ENCODE measurements around the gene ZNF675. TPM values are rescaled to one million over a fixed set of nuclear protein-coding genes. Genes with fewer than 3 reads are reported as not detected.
"Not testable (repeated sequence)": the region's sequence is repeated elsewhere in the genome, so short reads cannot be mapped to it uniquely, and the experiment has no call there.

The ZNF675 gene
- total RNA-seq: 10 to 100 TPM; 29.6 to 30.5 TPM

- Mint-ChIP-seq H3K27ac (peak within 1 kb of the TSS; percentile 99), H3K4me3 (peak within 1 kb of the TSS; percentile 98), H3K27me3 (no peaks in the 10 kb centered on the region), H3K9me3 (peaks cover 11% of the 10 kb centered on the region), H3K36me3 (peaks cover 35% of the 10 kb centered on the region), H3K4me1 (peaks cover 13% of the 10 kb centered on the region)
- ATAC-seq (ENCODE audit: low read depth) (peak; percentile 93), DNase-seq (peak; percentile 83)
- POLR2A ChIA-PET: interaction anchor here (0.8 to 1.8 kb wide), 13 partner anchors 12 to 1635 kb away, joined by 3 to 29 read pairs (median 5); partner anchors contain the start of genes ZNF254, ZNF257, ZNF681 and ZNF724
Measured at GRCh38 chr19:23686621-23687423, at the start of gene ZNF675. Gene ZNF675, minus strand, starts transcription at chr19:23687212. Its CDS starts 179 bp downstream, at chr19:23687033.

- H3K27me3 Mint-ChIP-seq; POLR2A ChIA-PET; H3K4me3 Mint-ChIP-seq; H3K27ac Mint-ChIP-seq; DNase-seq; H3K36me3 Mint-ChIP-seq; H3K4me1 Mint-ChIP-seq; ATAC-seq (ENCODE audit: low read depth): not testable (repeated sequence)
- peaks cover 17% of the 10 kb centered on the region for H3K9me3 Mint-ChIP-seq
Measured at GRCh38 chr19:23730729-23731465, 43.9 kb upstream of the ZNF675 start.

GRCh38 chr19:23724161-23724560 is 37.1 kb upstream of the ZNF675 start:
- H3K27ac Mint-ChIP-seq; POLR2A ChIA-PET; H3K4me1 Mint-ChIP-seq; H3K9me3 Mint-ChIP-seq; H3K36me3 Mint-ChIP-seq; H3K27me3 Mint-ChIP-seq; H3K4me3 Mint-ChIP-seq; DNase-seq; ATAC-seq (ENCODE audit: low read depth): not testable (repeated sequence)

- no peak overlapping the region for H3K27ac Mint-ChIP-seq
- ATAC-seq (ENCODE audit: low read depth) (no peak), DNase-seq (no peak)
- H3K9me3 Mint-ChIP-seq: peaks cover 11% of the 10 kb centered on the region
- H3K4me1 Mint-ChIP-seq: peaks cover 4% of the 10 kb centered on the region
- POLR2A ChIA-PET: no interaction called here
- H3K4me3 Mint-ChIP-seq: no peak overlapping the region
- H3K36me3 Mint-ChIP-seq: peaks cover 3% of the 10 kb centered on the region
- H3K27me3 Mint-ChIP-seq: peaks cover 3% of the 10 kb centered on the region
Measured at GRCh38 chr19:23718802-23719201, 31.8 kb upstream of the ZNF675 start.

- POLR2A ChIA-PET: no interaction called here
- DNase-seq (no peak), ATAC-seq (ENCODE audit: low read depth) (no peak)
- Mint-ChIP-seq H3K4me1 (peaks cover 4% of the 10 kb centered on the region), H3K27me3 (peaks cover 3% of the 10 kb centered on the region), H3K27ac (no peak overlapping the region), H3K4me3 (no peak overlapping the region), H3K9me3 (peaks cover 11% of the 10 kb centered on the region), H3K36me3 (peaks cover 3% of the 10 kb centered on the region)
Measured at GRCh38 chr19:23716792-23717191, 29.8 kb upstream of the ZNF675 start.

GRCh38 chr19:23709347-23709746 is 22.3 kb upstream of the ZNF675 start:
- Mint-ChIP-seq H3K9me3 (peaks cover 5% of the 10 kb centered on the region), H3K4me3 (no peak overlapping the region), H3K27me3 (no peaks in the 10 kb centered on the region), H3K4me1 (no peaks in the 10 kb centered on the region), H3K27ac (no peak overlapping the region), H3K36me3 (no peaks in the 10 kb centered on the region)
- DNase-seq: no peak
- no peak for ATAC-seq (ENCODE audit: low read depth)
- POLR2A ChIA-PET: no interaction called here

GRCh38 chr19:23706657-23707056 is 19.6 kb upstream of the ZNF675 start:
- Mint-ChIP-seq H3K27ac (no peak overlapping the region), H3K36me3 (peaks cover 2% of the 10 kb centered on the region), H3K9me3 (peaks cover 9% of the 10 kb centered on the region), H3K4me3 (no peak overlapping the region), H3K4me1 (no peaks in the 10 kb centered on the region), H3K27me3 (no peaks in the 10 kb centered on the region)
- POLR2A ChIA-PET: no interaction called here
- DNase-seq: no peak
- ATAC-seq (ENCODE audit: low read depth): no peak

- Mint-ChIP-seq H3K27ac (no peak overlapping the region), H3K36me3 (peaks cover 2% of the 10 kb centered on the region), H3K4me3 (peak overlapping the region; percentile 13), H3K27me3 (no peaks in the 10 kb centered on the region), H3K4me1 (no peaks in the 10 kb centered on the region), H3K9me3 (peaks cover 16% of the 10 kb centered on the region)
- POLR2A ChIA-PET: no interaction called here
- no peak for ATAC-seq (ENCODE audit: low read depth)
- DNase-seq: no peak
Measured at GRCh38 chr19:23699521-23699860, 12.5 kb upstream of the ZNF675 start.

- no peak for ATAC-seq (ENCODE audit: low read depth)
- no peaks in the 10 kb centered on the region for H3K27me3 Mint-ChIP-seq
- H3K27ac Mint-ChIP-seq: no peak overlapping the region
- no peak for DNase-seq
- peaks cover 16% of the 10 kb centered on the region for H3K9me3 Mint-ChIP-seq
- no peaks in the 10 kb centered on the region for H3K4me1 Mint-ChIP-seq
- peaks cover 2% of the 10 kb centered on the region for H3K36me3 Mint-ChIP-seq
- POLR2A ChIA-PET: interaction anchor here (1.3 kb wide), 1 partner anchor 12 kb away, joined by 3 read pairs; the partner anchor contains the start of gene ZNF675
- H3K4me3 Mint-ChIP-seq: peak overlapping the region; percentile 55
Measured at GRCh38 chr19:23698711-23699520, 11.9 kb upstream of the ZNF675 start.

- POLR2A ChIA-PET: not testable (repeated sequence)
Measured at GRCh38 chr19:23692937-23693336, 5.9 kb upstream of the ZNF675 start.

GRCh38 chr19:23673132-23673531 is 13.9 kb downstream of the ZNF675 start:
- Mint-ChIP-seq H3K4me1 (no peaks in the 10 kb centered on the region), H3K9me3 (peaks cover 32% of the 10 kb centered on the region)
- POLR2A ChIA-PET: no interaction called here

More at GRCh38 chr19:23692937-23693336, 5.9 kb upstream of the ZNF675 start:
- DNase-seq; H3K4me3 Mint-ChIP-seq; ATAC-seq (ENCODE audit: low read depth); H3K4me1 Mint-ChIP-seq; H3K27ac Mint-ChIP-seq; H3K27me3 Mint-ChIP-seq; H3K36me3 Mint-ChIP-seq: not testable (repeated sequence)
- H3K9me3 Mint-ChIP-seq: peaks cover 18% of the 10 kb centered on the region

GRCh38 chr19:23668606-23669005 is 18.4 kb downstream of the ZNF675 start:
- H3K27ac Mint-ChIP-seq; H3K4me3 Mint-ChIP-seq; ATAC-seq (ENCODE audit: low read depth); H3K27me3 Mint-ChIP-seq; POLR2A ChIA-PET; H3K4me1 Mint-ChIP-seq; DNase-seq: not testable (repeated sequence)
- Mint-ChIP-seq H3K36me3 (peaks cover 90% of the 10 kb centered on the region), H3K9me3 (peaks cover 38% of the 10 kb centered on the region)

More at GRCh38 chr19:23673132-23673531, 13.9 kb downstream of the ZNF675 start:
- ATAC-seq (ENCODE audit: low read depth) (no peak), DNase-seq (no peak)
- H3K27me3 Mint-ChIP-seq: no peaks in the 10 kb centered on the region
- no peak overlapping the region for H3K27ac Mint-ChIP-seq
- H3K36me3 Mint-ChIP-seq: peaks cover 92% of the 10 kb centered on the region
- no peak overlapping the region for H3K4me3 Mint-ChIP-seq
